SK-N-SH (cell line): Measurements from ENCODE around the gene ANXA7.

Experiments used
- CHD2 ChIP-seq: fragments of 150-350 bp; IDR thresholded peaks from 2 replicates; pipeline ENCODE4 v1.6.1; 2018; ENCODE audit warnings: low read length; ENCODE audit not compliant: partially characterized antibody
- EP300 ChIP-seq, 2 experiments: IDR thresholded peaks; 2 replicates each; pipeline versions ENCODE4 v1.4.0 to v1.6.1; 2012; ENCODE audit warnings: borderline replicate concordance in 1 of 2, low read depth in 1 of 2, low read length in 1 of 2
- MXI1 ChIP-seq: IDR thresholded peaks from 2 replicates; pipeline ENCODE4 v1.6.1; 2012; ENCODE audit warnings: mild to moderate bottlenecking, low read depth, low read length, improper control_type of control experiment
- NRF1 ChIP-seq: IDR thresholded peaks from 2 replicates; pipeline ENCODE4 v1.6.1; 2012; ENCODE audit warnings: low read depth, mild to moderate bottlenecking, low read length
- POLR2AphosphoS5 ChIP-seq: IDR thresholded peaks from 2 replicates; pipeline ENCODE4 v1.6.1; 2012; ENCODE audit warnings: low read depth, low read length
- RAD21 ChIP-seq: IDR thresholded peaks from 2 replicates; pipeline ENCODE4 v1.6.1; 2012; ENCODE audit warnings: mild to moderate bottlenecking, low read length
- RCOR1 ChIP-seq: fragments of 150-350 bp; IDR thresholded peaks from 2 replicates; pipeline ENCODE4 v1.6.1; 2017; ENCODE audit warnings: antibody characterized with exemption, low read length
- SMC3 ChIP-seq: IDR thresholded peaks from 2 replicates; pipeline ENCODE4 v1.6.1; 2012; ENCODE audit warnings: low read depth, low read length, improper control_type of control experiment
- TAF1 ChIP-seq: IDR thresholded peaks from 2 replicates; pipeline ENCODE4 v1.6.1; 2012; ENCODE audit warnings: low read depth, mild to moderate bottlenecking, low read length, moderate library complexity, borderline replicate concordance
- TCF12 ChIP-seq: IDR thresholded peaks from 2 replicates; pipeline ENCODE4 v1.4.0; 2012
- YY1 ChIP-seq: IDR thresholded peaks from 2 replicates; pipeline ENCODE4 v1.4.0; 2012; ENCODE audit warnings: low read depth, mild to moderate bottlenecking
- TF ChIP-seq, protein P1 (sequence below): fragments of 200-600 bp; sonication (generic); IDR thresholded peaks from 2 replicates; pipeline ENCODE4 v1.6.1; 2017; ENCODE audit warnings: antibody characterized with exemption, mild to moderate bottlenecking, moderate library complexity
- TF ChIP-seq, protein P2 (sequence below): IDR thresholded peaks from 2 replicates; pipeline ENCODE4; 2012

DNA sequence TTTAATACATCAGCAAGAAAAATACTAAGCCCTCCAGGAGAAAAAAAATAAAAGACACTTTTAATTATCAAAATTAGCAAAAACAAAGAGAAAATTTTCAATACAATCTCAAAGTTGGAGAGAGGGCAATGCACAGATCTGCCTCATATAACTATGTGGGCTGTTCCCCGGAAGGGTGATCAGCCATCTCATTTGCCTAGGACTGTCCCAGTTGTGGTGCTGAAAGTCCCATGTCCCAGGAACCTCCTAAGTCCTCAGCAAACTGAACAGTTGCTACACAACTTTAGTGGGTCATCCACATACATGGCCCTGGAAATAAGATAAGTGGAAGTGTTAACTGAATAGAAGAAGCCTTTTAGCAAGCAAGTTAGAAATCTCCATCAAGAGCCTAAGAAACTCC is 69.6 kb downstream of the ANXA7 start:
- TF ChIP-seq, protein P1, sequence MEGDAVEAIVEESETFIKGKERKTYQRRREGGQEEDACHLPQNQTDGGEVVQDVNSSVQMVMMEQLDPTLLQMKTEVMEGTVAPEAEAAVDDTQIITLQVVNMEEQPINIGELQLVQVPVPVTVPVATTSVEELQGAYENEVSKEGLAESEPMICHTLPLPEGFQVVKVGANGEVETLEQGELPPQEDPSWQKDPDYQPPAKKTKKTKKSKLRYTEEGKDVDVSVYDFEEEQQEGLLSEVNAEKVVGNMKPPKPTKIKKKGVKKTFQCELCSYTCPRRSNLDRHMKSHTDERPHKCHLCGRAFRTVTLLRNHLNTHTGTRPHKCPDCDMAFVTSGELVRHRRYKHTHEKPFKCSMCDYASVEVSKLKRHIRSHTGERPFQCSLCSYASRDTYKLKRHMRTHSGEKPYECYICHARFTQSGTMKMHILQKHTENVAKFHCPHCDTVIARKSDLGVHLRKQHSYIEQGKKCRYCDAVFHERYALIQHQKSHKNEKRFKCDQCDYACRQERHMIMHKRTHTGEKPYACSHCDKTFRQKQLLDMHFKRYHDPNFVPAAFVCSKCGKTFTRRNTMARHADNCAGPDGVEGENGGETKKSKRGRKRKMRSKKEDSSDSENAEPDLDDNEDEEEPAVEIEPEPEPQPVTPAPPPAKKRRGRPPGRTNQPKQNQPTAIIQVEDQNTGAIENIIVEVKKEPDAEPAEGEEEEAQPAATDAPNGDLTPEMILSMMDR = no peak
- no peak for TF ChIP-seq EP300 (IDR thresholded peaks at IDR 0.05; ENCODE audit: borderline replicate concordance in 1 of 2, low read depth in 1 of 2, low read length in 1 of 2)
- TF ChIP-seq TCF12 = no peak
- no peak for TF ChIP-seq RAD21
- TF ChIP-seq RCOR1 = no peak
- no peak for TF ChIP-seq NRF1
- TF ChIP-seq, protein P2, sequence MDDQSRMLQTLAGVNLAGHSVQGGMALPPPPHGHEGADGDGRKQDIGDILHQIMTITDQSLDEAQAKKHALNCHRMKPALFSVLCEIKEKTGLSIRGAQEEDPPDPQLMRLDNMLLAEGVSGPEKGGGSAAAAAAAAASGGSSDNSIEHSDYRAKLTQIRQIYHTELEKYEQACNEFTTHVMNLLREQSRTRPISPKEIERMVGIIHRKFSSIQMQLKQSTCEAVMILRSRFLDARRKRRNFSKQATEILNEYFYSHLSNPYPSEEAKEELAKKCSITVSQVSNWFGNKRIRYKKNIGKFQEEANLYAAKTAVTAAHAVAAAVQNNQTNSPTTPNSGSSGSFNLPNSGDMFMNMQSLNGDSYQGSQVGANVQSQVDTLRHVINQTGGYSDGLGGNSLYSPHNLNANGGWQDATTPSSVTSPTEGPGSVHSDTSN = no peak
- no peak for TF ChIP-seq TAF1
- TF ChIP-seq YY1 = no peak
- no peak for TF ChIP-seq SMC3
- TF ChIP-seq MXI1 = no peak
- no peak for TF ChIP-seq POLR2AphosphoS5
- TF ChIP-seq CHD2 = no peak
